ENCODE results near the gene RAMP1.

RAMP1 gene

GRCh38 chr2:237875256-237876060 lies 16.0 kb downstream of the RAMP1 start:
- intact Hi-C loops (cut with DNase I) = no loop called here
- peak in 2 of 10 donors; percentile 59 to 79 for DNase-seq

- intact Hi-C loops (cut with DNase I) = no loop called here
- peak in 1 of 10 donors; percentile 56 for DNase-seq
These were observed 16.7 kb downstream of the RAMP1 start for GRCh38 chr2:237876061-237876526.

- intact Hi-C loops (cut with DNase I) = no loop called here
- no peak for DNase-seq
These were observed 17.1 kb downstream of the RAMP1 start for GRCh38 chr2:237876532-237876931.

- DNase-seq = peak in 3 of 10 donors; percentile 40 to 72 (median 65)
- intact Hi-C loops (cut with DNase I) = no loop called here
These were observed 17.6 kb downstream of the RAMP1 start for GRCh38 chr2:237876951-237877491.

- DNase-seq = peak in 3 of 10 donors; percentile 48 to 81 (median 70)
- intact Hi-C loops (cut with DNase I) = no loop called here
These were observed 18.3 kb downstream of the RAMP1 start for GRCh38 chr2:237877576-237878307.

GRCh38 chr2:237878321-237879057 lies 19.1 kb downstream of the RAMP1 start:
- DNase-seq = peak in 3 of 10 donors; percentile 59 to 67 (median 65)
- intact Hi-C loops (cut with DNase I) = no loop called here

GRCh38 chr2:237879058-237879430 lies 19.6 kb downstream of the RAMP1 start:
- DNase-seq = peak in 3 of 10 donors; percentile 55 to 85 (median 61)
- intact Hi-C loops (cut with DNase I) = no loop called here

GRCh38 chr2:237879991-237880560 lies 20.7 kb downstream of the RAMP1 start:
- intact Hi-C loops (cut with DNase I) = no loop called here
- peak in 2 of 10 donors; percentile 35 to 61 for DNase-seq

GRCh38 chr2:237882510-237883481 lies 23.4 kb downstream of the RAMP1 start:
- intact Hi-C loops (cut with DNase I) = no loop called here
- peak in 3 of 10 donors; percentile 65 to 82 (median 77) for DNase-seq

GRCh38 chr2:237883951-237884446 lies 24.6 kb downstream of the RAMP1 start:
- intact Hi-C loops (cut with DNase I) = no loop called here
- DNase-seq = peak in 3 of 10 donors; percentile 29 to 70 (median 47)

- intact Hi-C loops (cut with DNase I) = no loop called here
- DNase-seq = peak in 3 of 10 donors; percentile 66 to 82 (median 71)
These were observed 25.3 kb downstream of the RAMP1 start for GRCh38 chr2:237884681-237885080.

- peak in 3 of 10 donors; percentile 57 to 67 (median 66) for DNase-seq
- intact Hi-C loops (cut with DNase I) = no loop called here
These were observed 25.9 kb downstream of the RAMP1 start for GRCh38 chr2:237885111-237885930.

GRCh38 chr2:237885931-237886684 lies 26.7 kb downstream of the RAMP1 start:
- intact Hi-C loops (cut with DNase I) = no loop called here
- DNase-seq = peak in 3 of 10 donors; percentile 68 to 85 (median 84)

GRCh38 chr2:237886685-237887481 lies 27.5 kb downstream of the RAMP1 start:
- DNase-seq = peak in 3 of 10 donors; percentile 57 to 79 (median 70)
- intact Hi-C loops (cut with DNase I) = no loop called here

GRCh38 chr2:237888389-237888788 lies 29.0 kb downstream of the RAMP1 start:
- intact Hi-C loops (cut with DNase I) = no loop called here

GRCh38 chr2:237889016-237889415 lies 29.6 kb downstream of the RAMP1 start:
- intact Hi-C loops (cut with DNase I) = no loop called here
- DNase-seq = peak in 2 of 10 donors; percentile 7 to 34

More at GRCh38 chr2:237888389-237888788, 29.0 kb downstream of the RAMP1 start:
- DNase-seq = no peak

All from posterior cingulate gyrus (tissue), 11 donors.